ENCODE data around the gene TMUB1. TPM values are rescaled to one million over a fixed set of nuclear protein-coding genes. Genes with fewer than 3 reads are reported as not detected.

TMUB1 gene
- total and polyA plus RNA-seq, 9 of the 15 experiments (the other 6 are each of a cell fraction or from before 2014, with no cell fraction given) = 0.14 to 241 (median 74.1) TPM

DNA sequence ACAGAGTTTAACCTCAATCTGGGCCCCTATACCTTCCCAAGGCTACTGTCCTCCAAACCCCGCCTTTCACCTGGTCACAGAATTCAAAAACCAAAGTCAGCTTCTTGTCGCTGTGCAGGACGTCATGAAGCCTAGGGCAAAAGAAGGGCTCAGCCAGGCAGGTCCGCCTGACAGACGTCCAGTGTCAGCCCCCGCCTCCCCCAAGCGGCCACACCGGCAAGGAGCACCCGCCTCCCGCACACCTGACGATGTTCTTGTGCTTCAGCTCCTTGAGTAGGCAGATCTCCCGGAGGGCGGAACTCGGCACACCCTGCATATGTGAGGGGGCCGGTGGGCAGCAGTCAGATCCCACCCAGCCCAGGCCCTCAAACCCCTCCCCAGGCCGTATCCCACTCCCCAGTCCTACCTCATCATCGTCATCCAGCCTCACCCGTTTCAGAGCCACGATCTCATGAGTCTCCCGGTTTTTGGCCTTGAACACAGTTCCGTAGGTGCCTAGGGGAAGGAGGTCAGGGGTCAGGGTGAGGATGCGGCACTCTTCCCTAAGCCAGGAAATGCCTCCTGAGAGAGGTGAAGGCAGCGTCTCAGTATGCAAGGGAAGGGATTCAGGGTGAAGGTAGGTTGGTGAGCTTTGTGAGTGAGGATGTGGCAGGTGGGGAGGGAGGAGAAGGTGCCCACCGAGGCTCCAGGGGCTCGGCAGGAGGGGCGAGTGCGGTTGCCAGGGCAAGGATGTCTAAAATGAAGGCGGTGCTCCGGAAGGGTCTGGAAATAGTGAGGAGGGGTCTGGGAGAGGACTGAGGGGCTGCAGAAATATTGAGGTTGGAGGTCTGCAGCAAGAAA lies 26.4 kb downstream of the TMUB1 start (continued):
- TF ChIP-seq, protein P1, sequence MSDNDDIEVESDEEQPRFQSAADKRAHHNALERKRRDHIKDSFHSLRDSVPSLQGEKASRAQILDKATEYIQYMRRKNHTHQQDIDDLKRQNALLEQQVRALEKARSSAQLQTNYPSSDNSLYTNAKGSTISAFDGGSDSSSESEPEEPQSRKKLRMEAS (CRISPR knock-in tag; IDR thresholded peaks at IDR 0.05) = no peak; the same call in 1 of the 2 replicates
- TF ChIP-seq DEAF1 (CRISPR knock-in tag; IDR thresholded peaks at IDR 0.05) = no peak
- peak; percentile 33 to 59 (median 51); a peak in 4 of 6 replicates for TF ChIP-seq CTCF (IDR thresholded peaks at IDR 0.05 in 2 of 3, conservative IDR thresholded peaks at IDR 0.05 in 1 of 3; ENCODE audit: insufficient read depth in 2 of 3, low read depth in 1 of 3, low read length in 3 of 3)
- no peak for TF ChIP-seq KLF1 (tag; IDR thresholded peaks at IDR 0.05)
- TF ChIP-seq, protein P2, sequence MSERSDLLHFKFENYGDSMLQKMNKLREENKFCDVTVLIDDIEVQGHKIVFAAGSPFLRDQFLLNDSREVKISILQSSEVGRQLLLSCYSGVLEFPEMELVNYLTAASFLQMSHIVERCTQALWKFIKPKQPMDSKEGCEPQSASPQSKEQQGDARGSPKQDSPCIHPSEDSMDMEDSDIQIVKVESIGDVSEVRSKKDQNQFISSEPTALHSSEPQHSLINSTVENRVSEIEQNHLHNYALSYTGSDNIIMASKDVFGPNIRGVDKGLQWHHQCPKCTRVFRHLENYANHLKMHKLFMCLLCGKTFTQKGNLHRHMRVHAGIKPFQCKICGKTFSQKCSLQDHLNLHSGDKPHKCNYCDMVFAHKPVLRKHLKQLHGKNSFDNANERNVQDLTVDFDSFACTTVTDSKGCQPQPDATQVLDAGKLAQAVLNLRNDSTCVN (CRISPR knock-in tag; IDR thresholded peaks at IDR 0.05) = no peak
- no peak for TF ChIP-seq SRSF9 (IDR thresholded peaks at IDR 0.05; ENCODE audit: borderline replicate concordance, low read depth, low read length)
- TF ChIP-seq L3MBTL2 (IDR thresholded peaks at IDR 0.05) = no peak
- TF ChIP-seq CAMTA2 (CRISPR knock-in tag; conservative IDR thresholded peaks at IDR 0.05) = no peak

Data from K562 (cell line).